Trophoblast cell (in vitro differentiated cells and primary cell): ENCODE data around the gene HMX1.

Experiments used
- DNase-seq, 2 donors: peaks; one replicate each; pipeline ENCODE4 v3.0.0-alpha.2; 2016
- H2AFZ ChIP-seq: 2 replicates; pipeline ENCODE4 v1.6.1; 2013; ENCODE audit warnings: low read length, moderate library complexity, mild to moderate bottlenecking; ENCODE audit not compliant: insufficient read depth, poor library complexity
- H2AK5ac ChIP-seq: 2 replicates; pipeline ENCODE4 v1.6.1; 2013; ENCODE audit warnings: mild to moderate bottlenecking, low read length
- H2BK120ac ChIP-seq: 2 replicates; pipeline ENCODE4 v1.6.1; 2013; ENCODE audit warnings: low read length, mild to moderate bottlenecking, moderate library complexity; ENCODE audit not compliant: insufficient read depth, poor library complexity
- H2BK12ac ChIP-seq: 2 replicates; pipeline ENCODE4 v1.6.1; 2013; ENCODE audit warnings: mild to moderate bottlenecking, low read length, moderate library complexity
- H2BK5ac ChIP-seq: 2 replicates; pipeline ENCODE4 v1.6.1; 2013; ENCODE audit warnings: low read length, low read depth, moderate library complexity, mild to moderate bottlenecking; ENCODE audit not compliant: poor library complexity
- H3K14ac ChIP-seq: 2 replicates; pipeline ENCODE4 v1.6.1; 2013; ENCODE audit warnings: mild to moderate bottlenecking, low read length
- H3K18ac ChIP-seq: 2 replicates; pipeline ENCODE4 v1.6.1; 2013; ENCODE audit warnings: mild to moderate bottlenecking, low read length
- H3K23ac ChIP-seq: 2 replicates; pipeline ENCODE4 v1.6.1; 2013; ENCODE audit warnings: low read length
- H3K27ac ChIP-seq: 2 replicates; pipeline ENCODE4 v1.5.1; 2013; ENCODE audit warnings: low read depth, mild to moderate bottlenecking, inconsistent platforms, low read length, moderate library complexity
- H3K27me3 ChIP-seq: 2 replicates; pipeline ENCODE4 v1.6.1; 2013; ENCODE audit warnings: inconsistent platforms, mild to moderate bottlenecking, low read length, moderate library complexity; ENCODE audit not compliant: insufficient read depth
- H3K36me3 ChIP-seq, 2 experiments: 1 replicate in 1 of 2; 2 replicates in 1 of 2; pipeline ENCODE4 v1.6.1; 2013; ENCODE audit warnings: low read length in 2 of 2, mild to moderate bottlenecking in 2 of 2, moderate library complexity in 1 of 2; ENCODE audit not compliant: insufficient read depth in 2 of 2, control insufficient read depth in 1 of 2
- H3K4ac ChIP-seq: 2 replicates; pipeline ENCODE4 v1.6.1; 2013; ENCODE audit warnings: low read depth, mild to moderate bottlenecking, low read length, moderate library complexity
- H3K4me1 ChIP-seq, 2 experiments: 1 replicate in 1 of 2; 2 replicates in 1 of 2; pipeline ENCODE4 v1.6.1; 2013; ENCODE audit warnings: low read length in 2 of 2, mild to moderate bottlenecking in 2 of 2, moderate library complexity in 1 of 2; ENCODE audit not compliant: insufficient read depth in 2 of 2, control insufficient read depth in 1 of 2
- H3K4me2 ChIP-seq: 2 replicates; pipeline ENCODE4 v1.6.1; 2013; ENCODE audit warnings: inconsistent platforms, mild to moderate bottlenecking, low read length, moderate library complexity
- H3K4me3 ChIP-seq: 2 replicates; pipeline ENCODE4 v1.5.1; 2013; ENCODE audit warnings: mild to moderate bottlenecking, low read depth, low read length, inconsistent platforms
- H3K79me1 ChIP-seq: one replicate; pipeline ENCODE4 v1.6.1; 2013; ENCODE audit warnings: low read length
- H3K79me2 ChIP-seq: 2 replicates; pipeline ENCODE4 v1.6.1; 2013; ENCODE audit warnings: low read length, mild to moderate bottlenecking; ENCODE audit not compliant: control insufficient read depth, insufficient read depth, poor library complexity
- H3K9ac ChIP-seq: 2 replicates; pipeline ENCODE4 v1.6.1; 2013; ENCODE audit warnings: mild to moderate bottlenecking, low read length
- H3K9me3 ChIP-seq: 2 replicates; pipeline ENCODE4 v1.6.1; 2013; ENCODE audit warnings: low read depth, mild to moderate bottlenecking, control low read depth, inconsistent platforms, low read length; ENCODE audit not compliant: insufficient read depth
- H4K12ac ChIP-seq: 2 replicates; pipeline ENCODE4 v1.6.1; 2013; ENCODE audit warnings: low read depth, mild to moderate bottlenecking, low read length, moderate library complexity
- H4K8ac ChIP-seq: 2 replicates; pipeline ENCODE4 v1.6.1; 2013; ENCODE audit warnings: low read depth, mild to moderate bottlenecking, low read length, moderate library complexity
- H4K91ac ChIP-seq: one replicate; pipeline ENCODE4 v1.6.1; 2013; ENCODE audit warnings: low read depth, mild to moderate bottlenecking, low read length, moderate library complexity
- WGBS: extraction: QIAGEN DNeasy Blood & Tissue Kit; methylation state at CpG from one replicate; pipeline ENCODE4 v1.1.7; 2013; ENCODE audit warnings: missing lambda C conversion rate; ENCODE audit not compliant: insufficient read length, insufficient coverage; ENCODE audit errors: extremely low coverage; 5-methylcytosine and 5-hydroxymethylcytosine counted together

HMX1 gene

DNA sequence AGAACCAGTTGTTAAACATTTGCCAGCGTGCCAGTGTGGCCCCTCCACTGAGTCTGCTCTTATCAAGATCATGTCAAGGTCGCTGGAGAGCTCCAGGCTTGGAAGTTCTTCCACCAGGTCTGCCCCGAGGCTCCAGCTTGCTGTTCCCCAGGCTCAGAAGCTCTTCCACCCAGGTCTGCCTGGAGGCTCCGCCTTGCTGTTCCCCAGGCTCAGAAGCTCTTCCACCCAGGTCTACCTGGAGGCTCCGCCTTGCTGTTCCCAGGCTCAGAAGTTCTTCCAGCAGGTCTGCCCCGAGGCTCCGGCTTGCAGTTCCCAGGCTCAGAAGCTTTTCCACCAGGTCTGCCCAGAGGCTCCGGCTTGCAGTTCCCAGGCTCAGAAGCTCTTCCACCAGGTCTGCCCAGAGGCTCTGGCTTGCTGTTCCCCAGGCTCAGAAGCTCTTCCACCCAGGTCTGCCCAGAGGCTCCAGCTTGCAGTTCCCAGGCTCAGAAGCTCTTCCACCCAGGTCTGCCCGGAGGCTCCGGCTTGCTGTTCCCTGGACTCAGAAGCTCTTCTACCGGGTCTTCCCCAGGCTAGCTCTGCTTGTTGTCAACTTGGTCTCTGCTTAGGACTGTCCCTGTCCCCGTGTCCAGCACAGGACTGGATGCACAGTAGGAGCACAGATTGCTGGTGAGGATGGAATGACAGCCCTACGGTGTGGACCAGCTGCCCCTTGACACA lies 54.4 kb downstream of the HMX1 start:
- no peak for DNase-seq
- no peaks in the 10 kb centered on the region for H3K36me3 ChIP-seq
- H3K23ac ChIP-seq = no peak overlapping the region
- H2BK120ac ChIP-seq = no peak overlapping the region
- no peak overlapping the region for H4K8ac ChIP-seq
- no peak overlapping the region for H3K18ac ChIP-seq
- H4K91ac ChIP-seq = no peak overlapping the region
- no peak overlapping the region for H3K4me2 ChIP-seq
- H2AFZ ChIP-seq = no peak overlapping the region
- no peak overlapping the region for H2BK12ac ChIP-seq
- no peak overlapping the region for H3K9ac ChIP-seq
- H2BK5ac ChIP-seq = no peak overlapping the region
- no peak overlapping the region for H3K4me3 ChIP-seq
- no peak overlapping the region for H3K14ac ChIP-seq
- H3K4ac ChIP-seq = no peak overlapping the region
- no peak overlapping the region for H2AK5ac ChIP-seq
- no peaks in the 10 kb centered on the region for H3K79me1 ChIP-seq
- H3K27ac ChIP-seq = no peak overlapping the region
- no peaks in the 10 kb centered on the region for H3K79me2 ChIP-seq
- H3K4me1 ChIP-seq = no peaks in the 10 kb centered on the region
- WGBS = no CpG with 5 or more reads among the region's 13 CpGs
- peaks cover 5% of the 10 kb centered on the region for H3K9me3 ChIP-seq
- H4K12ac ChIP-seq = no peak overlapping the region
- no peaks in the 10 kb centered on the region for H3K27me3 ChIP-seq
